H1 (cell line): Measurements from ENCODE around the gene TBX4. TPM values are rescaled to one million over a fixed set of nuclear protein-coding genes. Genes with fewer than 3 reads are reported as not detected.

ENCODE experiments used
- CTCF ChIA-PET: fragments of 300-600 bp; sonication (Branson Sonifier 250); formaldehyde crosslinking; loops from one replicate; lab custom pipeline; 2021; ENCODE audit not compliant: partially characterized antibody; lab: Charles Lee
- POLR2A ChIA-PET: fragments of 300-600 bp; sonication (Branson Sonifier 250); formaldehyde crosslinking; loops from one replicate; lab custom pipeline; 2021; ENCODE audit warnings: inconsistent platforms; ENCODE audit not compliant: partially characterized antibody; lab: Charles Lee
- DNase-seq, 2 experiments: peaks; one replicate each; pipeline versions ENCODE4 v3.0.0 to v3.0.0-alpha.2; 2010 to 2022; ENCODE audit warnings: low spot score in 2 of 2, low read depth in 1 of 2, mixed read lengths in 1 of 2
- FAIRE-seq: peaks from 2 replicates; lab custom pipeline; 2011; peaks lifted over from hg19 to GRCh38; lab: Jason Lieb, UNC
- H2AFZ ChIP-seq: 2 replicates; pipeline ENCODE4 v1.8.1; 2012; ENCODE audit warnings: low read length, inconsistent platforms
- H2AK5ac ChIP-seq: 2 replicates; pipeline ENCODE4 v1.6.1; 2013; ENCODE audit warnings: low read depth, low read length
- H2BK120ac ChIP-seq: replicated peaks from 2 replicates; pipeline ENCODE3; 2013; ENCODE audit warnings: low read depth, low read length, inconsistent platforms
- H2BK12ac ChIP-seq: 2 replicates; pipeline ENCODE4 v1.6.1; 2013; ENCODE audit warnings: low read depth, low read length
- H2BK15ac ChIP-seq: 2 replicates; pipeline ENCODE4 v1.6.1; 2013; ENCODE audit warnings: low read length
- H2BK20ac ChIP-seq: 2 replicates; pipeline ENCODE4 v1.6.1; 2013; ENCODE audit warnings: low read length
- H2BK5ac ChIP-seq: 2 replicates; pipeline ENCODE4 v1.6.1; 2013; ENCODE audit warnings: low read depth, low read length
- H3K14ac ChIP-seq: 2 replicates; pipeline ENCODE4 v1.6.1; 2013; ENCODE audit warnings: inconsistent platforms; ENCODE audit not compliant: insufficient read length
- H3K18ac ChIP-seq: 2 replicates; pipeline ENCODE4 v1.6.1; 2013; ENCODE audit warnings: low read length; ENCODE audit errors: extremely low read depth
- H3K23ac ChIP-seq: 2 replicates; pipeline ENCODE4 v1.6.1; 2013; ENCODE audit warnings: inconsistent platforms; ENCODE audit not compliant: insufficient read length
- H3K23me2 ChIP-seq: 2 replicates; pipeline ENCODE4 v1.6.1; 2013; ENCODE audit warnings: low read depth, low read length
- H3K27ac ChIP-seq: 2 replicates; pipeline ENCODE4 v1.6.1; 2011; ENCODE audit warnings: low read depth, low read length, inconsistent platforms
- H3K27me3 ChIP-seq, 4 experiments: replicated peaks in 1 of 4; 1 replicate in 1 of 4; 2 replicates in 3 of 4; pipeline versions ENCODE4 v1.6.1 to v1.8.1; 2011 to 2013; ENCODE audit warnings: low read length in 3 of 4, mild to moderate bottlenecking in 3 of 4, inconsistent platforms in 2 of 4, mixed read lengths in 2 of 4, moderate library complexity in 1 of 4; ENCODE audit not compliant: control insufficient read depth in 3 of 4, insufficient read depth in 3 of 4; ENCODE audit errors: extremely low read depth in 1 of 4
- H3K36me3 ChIP-seq, 4 experiments: 2 replicates each; pipeline versions ENCODE4 v1.6.1 to v1.8.1; 2011 to 2013; ENCODE audit warnings: mild to moderate bottlenecking in 4 of 4, low read length in 3 of 4, moderate library complexity in 2 of 4, control low read depth in 1 of 4, inconsistent platforms in 1 of 4; ENCODE audit not compliant: insufficient read depth in 4 of 4, control insufficient read depth in 2 of 4
- H3K4ac ChIP-seq: replicated peaks from 2 replicates; pipeline ENCODE3; 2013; ENCODE audit warnings: low read length, low read depth, mixed read lengths, inconsistent platforms; ENCODE audit not compliant: insufficient read length
- H3K4me1 ChIP-seq, 4 experiments: replicated peaks in 1 of 4; 1 replicate in 1 of 4; 2 replicates in 3 of 4; pipeline versions ENCODE4 v1.6.1 to v1.8.1; 2011 to 2013; ENCODE audit warnings: low read length in 3 of 4, inconsistent platforms in 2 of 4, mixed read lengths in 1 of 4; ENCODE audit not compliant: insufficient read depth in 4 of 4, control insufficient read depth in 3 of 4
- H3K4me2 ChIP-seq, 2 experiments: 2 replicates each; pipeline versions ENCODE4 v1.6.1 to v1.8.1; 2011 to 2013; ENCODE audit warnings: low read depth in 2 of 2, low read length in 2 of 2, control low read depth in 1 of 2, inconsistent platforms in 1 of 2, mild to moderate bottlenecking in 1 of 2; ENCODE audit not compliant: insufficient read depth in 1 of 2
- H3K4me3 ChIP-seq, 4 experiments: fragments of 200-600, 300-600 bp in 1 of 4; sonication (generic), shearing (Covaris generic), sonication (Bioruptor Twin) in 1 of 4; 2 replicates each; pipeline versions ENCODE4 v1.5.1 to v1.8.1; 2011 to 2016; ENCODE audit warnings: low read length in 4 of 4, low read depth in 3 of 4, control low read depth in 2 of 4, inconsistent platforms in 2 of 4, mild to moderate bottlenecking in 2 of 4, mixed read lengths in 1 of 4, moderate library complexity in 1 of 4; ENCODE audit not compliant: insufficient read depth in 2 of 4; ENCODE audit errors: extremely low read depth in 1 of 4
- H3K56ac ChIP-seq: replicated peaks from 2 replicates; pipeline ENCODE3; 2013; ENCODE audit warnings: low read depth, mild to moderate bottlenecking, mixed read lengths, low read length, inconsistent platforms; ENCODE audit not compliant: insufficient read length
- H3K79me1 ChIP-seq: 2 replicates; pipeline ENCODE4 v1.6.1; 2013; ENCODE audit warnings: low read depth, low read length, control low read depth
- H3K79me2 ChIP-seq, 2 experiments: 2 replicates each; pipeline versions ENCODE4 v1.6.1 to v1.8.1; 2012 to 2013; ENCODE audit warnings: low read length in 2 of 2, mild to moderate bottlenecking in 2 of 2, inconsistent platforms in 1 of 2; ENCODE audit not compliant: insufficient read depth in 2 of 2, control insufficient read depth in 1 of 2
- H3K9ac ChIP-seq, 4 experiments: replicated peaks in 1 of 4; 1 replicate in 1 of 4; 2 replicates in 3 of 4; pipeline versions ENCODE4 v1.6.1 to v1.8.1; 2011 to 2013; ENCODE audit warnings: low read depth in 3 of 4, low read length in 3 of 4, control low read depth in 2 of 4, mild to moderate bottlenecking in 2 of 4, moderate library complexity in 2 of 4, inconsistent platforms in 1 of 4; ENCODE audit errors: extremely low read depth in 1 of 4
- H3K9me3 ChIP-seq, 2 experiments: 2 replicates each; pipeline versions ENCODE4 v1.6.1 to v1.8.1; 2012 to 2013; ENCODE audit warnings: mild to moderate bottlenecking in 2 of 2, moderate library complexity in 2 of 2, control low read depth in 1 of 2, inconsistent platforms in 1 of 2, low read depth in 1 of 2, low read length in 1 of 2, mixed read lengths in 1 of 2; ENCODE audit not compliant: insufficient read depth in 2 of 2
- H4K20me1 ChIP-seq, 2 experiments: replicated peaks in 1 of 2; 2 replicates each; pipeline versions ENCODE3 to v1.8.1; 2011 to 2013; ENCODE audit warnings: inconsistent platforms in 2 of 2, low read length in 2 of 2, mild to moderate bottlenecking in 1 of 2; ENCODE audit not compliant: insufficient read depth in 2 of 2, control insufficient read depth in 1 of 2
- H4K5ac ChIP-seq: 2 replicates; pipeline ENCODE4 v1.6.1; 2013; ENCODE audit warnings: low read length, low read depth, mixed read lengths, inconsistent platforms; ENCODE audit not compliant: insufficient read length
- H4K8ac ChIP-seq: 2 replicates; pipeline ENCODE4 v1.8.0; 2013; ENCODE audit warnings: mild to moderate bottlenecking, moderate library complexity, low read length, inconsistent platforms; ENCODE audit not compliant: insufficient read depth; ENCODE audit errors: extremely low read depth
- H4K91ac ChIP-seq: replicated peaks from 2 replicates; pipeline ENCODE3; 2013; ENCODE audit warnings: low read length, mixed read lengths, inconsistent platforms; ENCODE audit not compliant: insufficient read length
- ATF3 ChIP-seq: IDR thresholded peaks from 2 replicates; pipeline ENCODE4 v1.6.1; 2011; ENCODE audit warnings: low read depth, mild to moderate bottlenecking, low read length; ENCODE audit not compliant: insufficient read depth
- CEBPB ChIP-seq: IDR thresholded peaks from 2 replicates; pipeline ENCODE4 v1.6.1; 2012; ENCODE audit warnings: low read depth, low read length
- KDM4A ChIP-seq: IDR thresholded peaks from one replicate; pipeline ENCODE4 v1.7.1; 2012; ENCODE audit warnings: low read depth, mild to moderate bottlenecking, moderate library complexity, low read length, inconsistent platforms; ENCODE audit not compliant: severe bottlenecking
- YY1 ChIP-seq: IDR thresholded peaks from 2 replicates; pipeline ENCODE4 v1.6.1; 2011; ENCODE audit warnings: low read depth, mild to moderate bottlenecking, low read length
- WGBS, 2 experiments: shearing (Covaris generic) in 1 of 2; methylation state at CpG; one replicate each; pipeline versions ENCODE4 v1.1.6 to v1.1.7; 2013 to 2015; ENCODE audit warnings: low lambda C conversion rate in 2 of 2, mixed read lengths in 2 of 2, inconsistent platforms in 1 of 2, low coverage in 1 of 2, missing lambda C conversion rate in 1 of 2; ENCODE audit not compliant: insufficient replicate concordance in 2 of 2, insufficient coverage in 1 of 2, insufficient read length in 1 of 2; ENCODE audit errors: extremely low coverage in 1 of 2, missing lambda C conversion rate in 1 of 2; 5-methylcytosine and 5-hydroxymethylcytosine counted together
- polyA plus RNA-seq, 7 experiments: library from polyadenylated mRNA; depleted of rRNA in 3 of 7; stranded (reverse) in 5 of 7; unstranded in 2 of 7; fragments of >200 nt in 5 of 7; fragments of 200-250 nt in 2 of 7; gene quantifications; 1 replicate in 5 of 7; 2 replicates in 1 of 7; 4 replicates in 1 of 7; pipeline versions ENCODE4 v1.2.1 to v1.2.3, GENCODE V29; 2011 to 2013; ENCODE audit warnings: missing spikeins in 2 of 7, mixed read lengths in 2 of 7
- total RNA-seq: library from RNA; stranded (reverse); fragmentation: NEBNext Ultra II Directional; extraction: Animal tissue kit (Norgen Biotek cat#: 25700); gene quantifications from 2 replicates; pipeline ENCODE4 v1.2.1, GENCODE V29; 2021

TBX4 gene
- total and polyA plus RNA-seq, 2 of the 8 experiments (the other 6 are each of a cell fraction or from before 2014, with no cell fraction given): 0.02 TPM; not detected in 1

DNA sequence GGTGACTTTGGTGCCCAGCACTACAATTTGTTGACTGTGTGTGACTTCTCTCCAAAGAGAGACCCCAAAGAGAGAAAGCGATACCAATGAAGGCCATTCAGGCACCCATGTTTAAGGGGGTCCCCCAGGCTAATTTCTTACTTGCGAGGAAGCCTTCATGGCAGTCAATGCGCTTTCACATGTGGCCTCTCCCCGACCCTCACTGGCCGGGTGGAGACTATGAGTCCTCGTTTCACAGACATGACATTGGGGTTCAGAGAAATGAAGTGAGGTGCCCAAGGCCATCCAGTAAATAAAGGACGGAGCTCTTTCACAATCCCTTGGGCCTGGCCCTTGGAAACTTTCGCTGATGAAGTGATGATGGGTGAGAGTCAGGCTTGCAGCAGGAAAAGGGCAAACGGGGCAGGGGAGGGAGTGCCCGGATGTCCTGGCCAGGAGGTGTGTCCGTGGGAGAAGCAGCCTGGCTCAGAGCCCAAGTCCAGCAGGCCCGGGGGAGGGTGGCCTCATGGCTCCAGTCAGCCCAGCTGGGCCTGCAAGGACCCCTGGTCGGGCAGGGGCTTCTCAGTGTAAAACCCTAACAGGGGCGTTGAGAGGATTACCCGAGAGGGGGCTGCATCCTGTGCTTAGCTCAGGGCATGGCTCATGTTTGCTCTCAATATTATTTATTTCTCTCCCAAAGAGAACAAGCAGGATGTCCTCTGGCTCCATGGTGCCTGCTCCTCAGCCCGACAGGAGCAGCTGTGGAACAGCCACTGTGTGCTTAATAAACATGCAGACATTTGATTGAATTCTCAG, 37.9 kb upstream of the TBX4 start:
- TF ChIP-seq ATF3 (no peak), YY1 (no peak), KDM4A (no peak), CEBPB (no peak)
- no peaks in the 10 kb centered on the region for H3K36me3 ChIP-seq
- H3K79me2 ChIP-seq: no peaks in the 10 kb centered on the region
- no peak overlapping the region for H2BK120ac ChIP-seq
- no peak overlapping the region for H4K91ac ChIP-seq
- H4K5ac ChIP-seq: no peak overlapping the region
- H3K4me1 ChIP-seq: peaks cover 0 to 16% (median 9%) of the 10 kb centered on the region in 4 experiments; a peak in 5 of 7 replicates
- no peak overlapping the region for H2AFZ ChIP-seq
- no peak overlapping the region for H3K4ac ChIP-seq
- no peak overlapping the region for H3K14ac ChIP-seq
- no peak overlapping the region for H2BK12ac ChIP-seq
- ChIA-PET POLR2A (interaction anchor here (1.1 kb wide), 1 partner anchor 46 kb away, joined by 3 read pairs; no protein-coding TSS in a partner anchor), CTCF (interaction anchor here (0.7 to 8.8 kb wide), 15 partner anchors 10 to 160 kb away, joined by 3 to 108 read pairs (median 4); partner anchors contain the start of gene TBX4)
- H3K56ac ChIP-seq: no peak overlapping the region
- H3K4me2 ChIP-seq: no peak overlapping the region
- no peak overlapping the region for H2AK5ac ChIP-seq
- no peak overlapping the region for H3K23ac ChIP-seq
- H4K8ac ChIP-seq: no peak overlapping the region
- H3K4me3 ChIP-seq: no peak overlapping the region
- no peaks in the 10 kb centered on the region for H3K9me3 ChIP-seq
- H3K9ac ChIP-seq: no peak overlapping the region
- FAIRE-seq: no peak
- H2BK5ac ChIP-seq: no peak overlapping the region
- H3K79me1 ChIP-seq: no peaks in the 10 kb centered on the region
- no peak overlapping the region for H2BK20ac ChIP-seq
- H3K18ac ChIP-seq: no peak overlapping the region
- peak in 1 of 2 experiments; percentile 41 for DNase-seq
- 80% methylated on average over 16 of the region's 16 CpGs; no CpG with 5 or more reads in 1 of the 2 experiments for WGBS, 2 experiments
- no peak overlapping the region for H2BK15ac ChIP-seq
- H3K27me3 ChIP-seq: peaks cover 24 to 77% (median 68%) of the 10 kb centered on the region in 4 experiments
- peaks cover 18% of the 10 kb centered on the region for H3K23me2 ChIP-seq
- no peak overlapping the region for H3K27ac ChIP-seq
- H4K20me1 ChIP-seq: peaks cover 2 to 3% of the 10 kb centered on the region in 2 experiments
